Breast epithelium (tissue), 4 donors: ENCODE measurements around the gene ZNF76. TPM values are rescaled to one million over a fixed set of nuclear protein-coding genes. Genes with fewer than 3 reads are reported as not detected.

ENCODE experiments used
- DNase-seq, 2 donors: peaks; one replicate each; pipeline ENCODE4 v3.0.0-alpha.2; 2019; ENCODE audit warnings: low spot score in 2 of 2
- H3K27ac ChIP-seq, 2 donors: fragments of 200-600 bp; sonication (generic) in 1 of 2; one replicate each; pipeline ENCODE4 v1.5.1; 2016 to 2019; ENCODE audit warnings: mild to moderate bottlenecking in 1 of 2
- H3K27me3 ChIP-seq, 2 donors: fragments of 200-600 bp; sonication (generic) in 1 of 2; one replicate each; pipeline versions ENCODE4 v1.5.1 to v1.6.0; 2017 to 2019; ENCODE audit warnings: control low read depth in 1 of 2, mild to moderate bottlenecking in 1 of 2
- H3K36me3 ChIP-seq: fragments of 200-600 bp; one replicate; pipeline ENCODE4 v1.5.1; 2019
- H3K4me1 ChIP-seq, 2 donors: fragments of 200-600 bp; sonication (generic); one replicate each; pipeline ENCODE4 v1.5.1; 2016 to 2019; ENCODE audit warnings: control low read depth in 1 of 2
- H3K4me3 ChIP-seq, 3 donors: fragments of 200-600 bp; sonication (generic); 1 replicate in 2 of 3; 2 replicates in 1 of 3; pipeline ENCODE4 v1.5.1; 2016 to 2019; ENCODE audit warnings: mild to moderate bottlenecking in 3 of 3, moderate library complexity in 2 of 3
- H3K9me3 ChIP-seq, 2 donors: fragments of 200-600 bp; sonication (generic) in 1 of 2; one replicate each; pipeline ENCODE4 v1.5.1; 2016 to 2019; ENCODE audit warnings: control low read depth in 1 of 2
- CTCF ChIP-seq, 3 donors: fragments of 450-650 bp; IDR thresholded peaks; one replicate each; pipeline ENCODE4 v1.5.1; 2016 to 2017; ENCODE audit warnings: antibody characterized with exemption in 3 of 3, mild to moderate bottlenecking in 3 of 3, moderate library complexity in 3 of 3
- POLR2A ChIP-seq: fragments of 450-650 bp; IDR thresholded peaks from one replicate; pipeline ENCODE4 v1.6.1; 2016; ENCODE audit warnings: antibody characterized with exemption, mild to moderate bottlenecking, moderate library complexity
- POLR2AphosphoS5 ChIP-seq, 3 donors: sonication (generic); formaldehyde crosslinking; IDR thresholded peaks; one replicate each; pipeline ENCODE4 v1.6.1; 2017; ENCODE audit warnings: antibody characterized with exemption in 3 of 3
- intact Hi-C: fragments of 100-400 bp; cut with DNase I; formaldehyde crosslinking; loops from one replicate; pipeline ENCODE4 v1.15.1; 2023; ENCODE audit warnings: low total_unique reads
- total RNA-seq, 3 donors: library from RNA; depleted of rRNA; stranded (reverse); fragments of >200 nt; gene quantifications; one replicate each; pipeline ENCODE4 v1.1.0, GENCODE V29; 2016

The ZNF76 gene
- 10 to 100 TPM; 32.3 to 53.0 (median 46.9) TPM for total RNA-seq

GRCh38 chr6:35259194-35259947, at the start of gene ZNF76:
TSS of gene ZNF76 (plus strand) at chr6:35259735. CDS start at chr6:35281152, 21,417 bp downstream.
- DNase-seq = peak; percentile 96 to 97
- Histone ChIP-seq H3K9me3 (no peaks in the 10 kb centered on the region), H3K36me3 (no peaks in the 10 kb centered on the region), H3K27me3 (no peaks in the 10 kb centered on the region), H3K4me3 (peak within 1 kb of the TSS; percentile 82 to 95 (median 85)), H3K4me1 (no peaks in the 10 kb centered on the region), H3K27ac (peak within 1 kb of the TSS; percentile 99)
- TF ChIP-seq CTCF (IDR thresholded peaks at IDR 0.05) = peak; percentile 64 to 78 (median 72)
- TF ChIP-seq POLR2AphosphoS5 (IDR thresholded peaks at IDR 0.05) = peak; percentile 87 to 96 (median 90)
- TF ChIP-seq POLR2A = peak; percentile 60
- intact Hi-C loops = no loop called here

- Histone ChIP-seq H3K27me3 (peaks cover 6 to 18% of the 10 kb centered on the region in 2 donors), H3K27ac (no peak overlapping the region), H3K36me3 (no peaks in the 10 kb centered on the region), H3K4me1 (peaks cover 4 to 14% of the 10 kb centered on the region in 2 donors), H3K4me3 (peak overlapping the region; percentile 46 to 81 (median 57)), H3K9me3 (no peaks in the 10 kb centered on the region)
- intact Hi-C loops = no loop called here
- DNase-seq = no peak
- TF ChIP-seq POLR2A (no peak), POLR2AphosphoS5 (IDR thresholded peaks at IDR 0.05) (no peak), CTCF (IDR thresholded peaks at IDR 0.05) (no peak)
Measured at GRCh38 chr6:35213298-35213791, 46.2 kb upstream of the ZNF76 start.

- Histone ChIP-seq H3K9me3 (no peaks in the 10 kb centered on the region), H3K27me3 (peaks cover 6 to 18% of the 10 kb centered on the region in 2 donors), H3K4me1 (peaks cover 4 to 14% of the 10 kb centered on the region in 2 donors), H3K36me3 (no peaks in the 10 kb centered on the region), H3K27ac (no peak within 1 kb of the TSS), H3K4me3 (peak within 1 kb of the TSS; percentile 46 to 81 (median 57))
- intact Hi-C loops = no loop called here
- TF ChIP-seq CTCF (IDR thresholded peaks at IDR 0.05) (no peak), POLR2AphosphoS5 (IDR thresholded peaks at IDR 0.05) (no peak)
- no peak for DNase-seq
Measured at GRCh38 chr6:35213824-35214756, 45.4 kb upstream of the ZNF76 start, which contains the start of gene SCUBE3. TSS of gene SCUBE3 (plus strand) at chr6:35213956. CDS start at chr6:35214419, 463 bp downstream.

- intact Hi-C loops = no loop called here
- peak overlapping the region in 2 of 3 donors; percentile 46 to 81 for H3K4me3 ChIP-seq
- H3K27ac ChIP-seq = no peak overlapping the region
- H3K36me3 ChIP-seq = no peaks in the 10 kb centered on the region
- H3K27me3 ChIP-seq = peaks cover 6 to 18% of the 10 kb centered on the region in 2 donors
- no peak for DNase-seq
- no peaks in the 10 kb centered on the region for H3K9me3 ChIP-seq
- TF ChIP-seq POLR2A = no peak
- TF ChIP-seq CTCF (IDR thresholded peaks at IDR 0.05) = no peak
- H3K4me1 ChIP-seq = peaks cover 4 to 14% of the 10 kb centered on the region in 2 donors
Measured at GRCh38 chr6:35214869-35215664, 44.5 kb upstream of the ZNF76 start.
